T47D (cell line): ENCODE results near the gene APCDD1L.

Experiments
- DNase-seq, 2 experiments: peaks; one replicate each; pipeline versions ENCODE4 v3.0.0 to v3.0.0-alpha.2; 2011 to 2012; ENCODE audit warnings: low read depth in 1 of 2, low spot score in 1 of 2
- JUND ChIP-seq: IDR thresholded peaks from 2 replicates; pipeline ENCODE4 v1.6.1; 2012; ENCODE audit warnings: low read depth
- in situ Hi-C: cut with HindIII; loops from 2 replicates; pipeline ENCODE4 v1.10.0; 2016; ENCODE audit warnings: low sequenced_read_pairs, low pct_unique_long_range_greater_than_20kb

APCDD1L gene

DNA sequence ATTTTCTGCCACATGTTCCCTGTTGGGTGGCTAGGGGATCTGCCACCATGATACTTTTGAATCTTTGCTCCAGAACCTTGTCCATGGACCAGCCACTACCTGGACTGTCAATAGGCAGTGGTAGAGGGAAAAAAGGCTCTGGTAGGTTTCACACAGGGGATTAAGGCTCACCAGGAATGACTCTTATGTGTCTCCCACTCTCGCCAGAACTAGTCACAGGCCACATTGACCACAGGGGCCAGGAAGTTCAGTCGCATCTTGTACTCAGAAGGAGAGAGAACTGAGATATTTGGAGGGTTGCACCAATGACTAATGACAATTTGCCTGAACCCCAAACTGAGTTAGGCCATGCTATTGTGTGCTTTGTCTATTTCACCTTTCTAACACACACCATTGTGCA is 23.6 kb upstream of the APCDD1L start:
- in situ Hi-C loops, result no loop called here
- no peak for DNase-seq
- TF ChIP-seq JUND, result no peak

DNA sequence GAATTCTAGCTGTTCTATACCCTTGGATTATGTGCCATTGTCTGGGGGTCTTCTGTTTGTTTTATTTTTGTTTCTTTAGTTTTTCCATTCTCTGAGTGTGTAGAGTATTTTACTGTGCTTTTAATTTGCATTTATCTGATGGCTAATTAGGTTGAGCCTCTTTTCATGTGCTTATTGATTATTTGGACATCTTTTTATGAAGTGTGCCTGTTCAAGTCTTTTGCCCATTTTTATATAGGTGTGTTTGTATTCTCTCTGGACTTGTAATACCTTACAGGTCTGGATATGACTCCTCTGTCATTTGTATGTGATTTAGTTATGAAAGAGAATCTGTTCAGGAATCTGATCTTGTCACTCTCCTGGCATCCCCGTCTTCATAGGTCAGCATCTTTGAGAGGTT is 22.6 kb upstream of the APCDD1L start:
- no peak for TF ChIP-seq JUND
- no peak for DNase-seq
- in situ Hi-C loops, result no loop called here

DNA sequence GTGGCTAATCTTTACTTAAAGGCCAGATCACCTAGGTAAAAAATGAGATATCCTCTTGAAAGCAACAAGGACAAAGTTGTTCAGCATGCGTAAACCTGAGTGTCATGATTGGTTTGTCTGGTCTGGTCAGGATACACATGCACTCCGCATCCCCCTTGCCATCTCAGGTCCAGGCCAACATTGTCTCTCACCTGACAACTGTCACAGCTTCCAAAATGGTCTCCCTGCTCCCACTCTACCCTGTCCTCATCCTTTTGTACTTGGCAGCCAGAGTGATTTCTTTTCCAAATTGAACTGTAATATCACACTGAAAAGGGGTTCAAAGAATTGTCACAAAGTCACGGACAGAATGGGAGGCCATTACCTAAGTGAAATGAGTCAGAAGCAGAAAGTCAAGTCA is 21.1 kb upstream of the APCDD1L start:
- DNase-seq, result no peak
- TF ChIP-seq JUND, result no peak
- in situ Hi-C loops, result no loop called here

DNA sequence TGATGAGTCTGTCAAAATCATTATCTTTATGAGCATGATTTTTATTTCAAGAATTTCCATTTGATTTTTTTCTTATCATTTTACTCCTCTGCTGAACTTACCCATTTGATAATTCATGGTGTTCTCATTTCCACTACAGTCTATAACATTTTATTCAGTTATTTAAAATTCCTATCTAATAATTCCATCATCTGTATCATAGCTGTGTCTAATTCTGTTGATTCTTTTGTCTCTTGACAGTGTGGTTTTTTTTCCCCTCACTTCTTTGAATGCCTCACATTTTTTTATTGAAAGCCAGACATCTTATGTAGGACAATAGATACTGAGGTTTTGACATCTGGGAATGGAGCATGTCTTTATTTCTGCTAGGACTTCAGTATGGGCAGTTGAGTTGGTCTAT is 16.5 kb upstream of the APCDD1L start:
- TF ChIP-seq JUND, result no peak
- no peak for DNase-seq
- in situ Hi-C loops, result no loop called here

DNA sequence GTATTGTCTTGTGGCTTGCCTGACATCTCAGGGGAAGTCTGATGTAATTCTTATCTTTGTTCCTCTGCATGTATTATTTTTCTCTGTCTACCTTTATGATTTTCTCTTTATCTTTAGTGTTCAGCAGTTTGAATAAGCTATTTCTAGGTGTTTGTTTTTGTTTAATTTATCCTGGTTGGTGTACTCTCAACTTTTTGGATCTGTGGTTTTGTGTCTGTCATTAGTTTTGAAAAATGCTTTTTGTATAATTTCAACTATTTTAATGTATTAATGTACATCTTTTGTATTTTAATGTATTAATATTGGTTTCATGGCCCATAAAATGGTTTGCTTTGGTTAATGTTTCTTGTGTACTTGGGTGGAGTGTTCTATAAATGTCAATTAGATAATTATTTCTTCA is 15.9 kb upstream of the APCDD1L start:
- in situ Hi-C loops, result no loop called here
- DNase-seq, result no peak
- TF ChIP-seq JUND, result no peak

DNA sequence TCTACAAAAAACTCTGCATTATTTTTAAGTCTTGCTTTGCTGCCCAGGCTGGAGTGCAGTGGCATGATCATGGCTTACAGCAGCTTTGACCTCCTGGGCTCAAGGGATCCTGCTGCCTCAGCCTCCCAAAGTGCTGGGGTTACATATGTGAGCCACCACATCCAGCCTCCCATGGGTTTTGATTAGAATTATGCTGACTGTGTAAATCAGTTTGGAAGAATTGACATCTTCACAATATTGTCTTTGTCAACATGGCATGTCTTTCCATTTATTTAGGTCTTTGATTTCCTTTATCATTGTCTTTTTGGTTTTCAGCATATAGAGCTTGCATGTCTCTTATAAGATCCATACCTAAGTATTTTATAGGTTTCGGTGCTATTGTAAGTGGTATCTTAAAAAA is 13.2 kb upstream of the APCDD1L start:
- DNase-seq, result no peak
- no peak for TF ChIP-seq JUND
- in situ Hi-C loops, result no loop called here

DNA sequence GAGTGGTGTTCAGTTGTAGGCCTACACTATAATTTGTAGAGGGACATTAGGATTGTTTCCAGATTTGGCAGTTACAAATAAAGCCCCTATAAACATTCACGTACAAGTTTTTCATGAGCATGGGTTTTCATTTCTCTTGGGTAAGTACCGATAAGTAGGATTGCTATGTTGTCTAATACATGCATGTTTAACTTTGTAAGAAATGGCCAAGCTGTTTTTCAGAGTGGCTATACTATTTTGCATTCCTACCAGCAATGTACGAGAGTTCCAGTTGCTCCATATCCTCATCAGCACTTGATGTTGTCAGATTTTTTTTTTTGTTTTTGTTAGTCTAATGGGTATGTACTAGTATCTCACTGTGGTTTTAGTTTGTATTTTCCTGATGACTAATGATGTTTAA is 11.2 kb upstream of the APCDD1L start:
- TF ChIP-seq JUND, result no peak
- no peak for DNase-seq
- in situ Hi-C loops, result no loop called here

DNA sequence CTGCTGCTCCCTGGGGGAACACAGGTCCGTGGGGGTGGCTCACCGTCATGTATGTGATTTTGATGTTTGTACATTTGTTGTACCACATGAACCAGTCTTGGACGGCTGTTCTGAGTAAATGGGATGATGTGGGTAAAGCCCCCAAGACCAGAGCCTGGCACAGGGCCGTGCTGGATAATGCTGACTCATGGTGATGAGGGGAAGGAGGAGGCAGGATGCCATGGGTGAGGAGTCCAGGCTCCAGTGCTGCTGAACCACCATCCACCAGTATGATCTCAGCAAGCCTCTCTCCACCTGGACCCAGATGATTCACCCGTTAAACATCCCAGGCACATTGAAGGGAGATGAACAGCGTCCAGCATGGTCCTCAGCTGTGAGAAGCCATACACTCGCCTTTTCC is 9.6 kb upstream of the APCDD1L start:
- TF ChIP-seq JUND, result no peak
- in situ Hi-C loops, result no loop called here
- DNase-seq, result no peak

DNA sequence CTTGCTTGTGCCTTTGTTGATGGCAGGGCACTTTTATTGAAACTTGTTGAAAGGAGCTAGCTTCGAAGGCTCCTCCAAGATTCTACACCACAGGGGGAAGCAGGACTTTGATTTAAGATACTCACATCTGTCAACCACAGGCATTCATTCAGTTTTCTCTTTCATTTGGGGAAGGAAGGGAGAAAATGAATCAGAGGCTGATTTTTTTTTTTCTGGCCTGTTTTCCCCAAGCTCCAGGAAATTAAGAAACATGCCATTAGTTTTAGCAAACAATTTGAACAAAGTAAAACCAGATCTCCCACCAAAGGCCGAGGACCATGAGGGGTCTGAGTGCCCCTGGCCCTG is 8.7 kb upstream of the APCDD1L start:
- DNase-seq, result no peak
- TF ChIP-seq JUND, result no peak
- in situ Hi-C loops, result no loop called here

DNA sequence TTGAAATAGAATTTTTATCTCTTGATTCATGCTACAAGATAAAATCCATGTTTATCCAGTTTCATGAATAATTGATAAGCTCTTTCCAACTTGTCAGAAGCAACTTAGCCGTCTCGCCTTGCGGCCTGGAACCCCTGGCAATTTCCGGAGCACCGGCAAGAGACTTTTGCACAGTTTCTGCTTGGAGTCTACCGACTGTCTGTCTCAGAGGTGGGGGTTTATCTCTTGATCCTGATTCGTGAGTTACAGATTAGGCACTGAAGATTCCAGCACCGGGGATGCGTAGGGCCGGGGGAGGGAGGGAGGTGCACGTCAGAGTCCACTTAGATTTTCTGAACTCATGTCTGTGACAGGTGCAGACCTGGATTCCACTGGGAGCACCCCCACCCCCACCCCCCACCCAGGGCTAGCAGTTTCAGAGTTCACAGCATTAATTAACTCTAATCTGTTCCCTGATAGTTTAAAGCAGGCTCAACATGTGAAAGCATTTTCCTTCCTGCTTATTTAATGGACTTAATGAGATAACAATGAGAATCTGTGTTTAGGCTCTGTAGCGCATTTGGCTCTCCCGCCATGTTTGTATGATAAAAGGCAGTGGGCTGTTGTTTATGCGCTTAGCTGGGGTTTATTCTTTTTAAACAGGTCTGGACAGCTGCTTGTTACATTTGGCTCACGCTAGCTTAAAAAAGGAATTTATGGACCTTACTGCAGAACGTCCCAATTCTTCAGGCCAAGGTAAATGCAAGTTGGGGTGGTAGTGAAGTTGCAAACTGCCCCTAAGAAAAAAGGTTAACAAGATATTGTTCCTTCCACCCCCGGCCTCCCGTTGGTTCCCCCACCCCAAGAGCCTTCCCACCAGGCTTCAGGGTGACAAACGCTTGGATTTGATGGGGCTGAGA is 8.1 kb upstream of the APCDD1L start:
- in situ Hi-C loops, result no loop called here
- DNase-seq, result no peak
- no peak for TF ChIP-seq JUND

DNA sequence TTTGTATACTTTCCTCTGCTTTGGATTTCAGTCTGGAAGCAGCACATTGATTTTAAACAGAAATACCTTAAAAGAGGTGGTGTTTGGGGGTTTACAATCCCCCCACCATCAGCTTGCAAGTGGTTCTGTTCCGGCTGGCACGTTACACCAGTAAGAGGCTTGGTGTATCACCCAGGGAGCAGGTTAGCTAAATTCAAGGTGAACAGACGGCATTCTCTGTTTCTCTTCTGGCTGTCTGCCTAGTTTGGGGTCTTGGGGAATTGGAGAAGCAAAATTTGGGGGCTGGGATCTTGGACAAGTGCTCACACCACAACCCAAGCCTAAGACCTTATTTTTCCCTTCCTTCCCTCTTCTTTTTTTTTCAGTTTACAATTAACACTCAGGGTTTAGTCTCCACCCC is 7.5 kb upstream of the APCDD1L start:
- no peak for DNase-seq

DNA sequence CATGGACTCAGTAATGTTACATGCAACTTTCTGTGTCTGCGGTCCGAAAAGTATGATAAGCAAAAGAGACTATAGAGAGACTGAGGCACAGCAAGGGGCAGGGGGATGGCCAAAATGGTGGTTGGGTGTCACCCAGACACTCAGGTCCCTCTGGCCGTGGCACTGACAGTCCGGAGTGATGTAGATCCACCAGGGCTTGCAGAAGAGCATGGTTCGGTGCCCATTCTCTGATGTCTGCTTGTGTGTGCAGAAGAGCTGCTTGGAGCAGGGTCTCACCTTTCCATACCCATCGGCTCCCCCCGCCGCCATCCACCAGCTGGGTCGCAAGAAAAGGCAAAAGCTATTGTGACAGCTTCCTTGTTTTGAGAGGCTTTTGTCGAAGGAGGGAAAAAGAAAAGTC is 6.6 kb upstream of the APCDD1L start:
- no peak for TF ChIP-seq JUND
- in situ Hi-C loops, result no loop called here
- no peak for DNase-seq

More for the DNA sequence above, 7.5 kb upstream of the APCDD1L start:
- no peak for TF ChIP-seq JUND
- in situ Hi-C loops, result no loop called here

DNA sequence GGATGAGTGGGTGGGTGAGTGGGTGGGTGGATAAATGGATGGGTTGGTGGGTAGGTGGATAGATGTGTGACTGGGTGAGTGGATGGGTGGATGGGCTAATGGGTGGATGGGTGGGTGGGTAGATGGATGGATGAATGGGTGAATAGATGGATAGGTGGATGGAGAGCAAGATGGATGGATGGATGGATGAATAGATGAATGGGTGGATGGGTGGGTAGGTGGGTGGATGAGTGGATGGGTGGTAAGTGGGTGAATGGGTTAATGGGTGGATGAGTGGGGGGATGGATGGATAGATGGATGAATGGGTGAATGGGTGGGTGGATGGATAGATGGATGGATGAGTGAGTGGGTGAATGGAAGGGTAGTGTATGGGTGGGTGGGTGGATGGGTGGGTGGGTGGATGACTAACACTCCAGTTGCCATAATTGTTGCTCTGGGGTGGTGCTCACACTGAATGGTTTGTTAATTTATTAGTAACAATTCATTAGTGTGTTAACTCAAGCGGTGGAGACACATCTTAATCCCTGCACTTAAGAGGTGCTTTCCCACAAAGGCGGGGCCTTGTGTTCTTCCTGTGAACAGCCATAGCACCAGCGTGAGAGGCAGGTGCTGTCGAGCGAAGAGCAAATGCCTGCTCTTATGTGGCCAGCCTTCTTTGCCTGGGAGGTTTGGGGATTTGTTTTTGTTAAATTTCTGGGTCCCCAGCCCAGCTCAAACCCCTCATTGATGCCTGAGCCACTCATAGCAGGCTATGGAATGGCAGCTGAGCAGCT is 4.9 kb upstream of the APCDD1L start:
- no peak for DNase-seq
- in situ Hi-C loops, result no loop called here
- TF ChIP-seq JUND, result no peak
